PC-3 (cell line): Measurements from ENCODE around the gene STIM1.

ENCODE experiments used
- CTCF ChIP-seq: fragments of 300-600 bp; sonication (generic); conservative IDR thresholded peaks from 2 replicates; pipeline ENCODE4 v1.5.1; 2017; ENCODE audit warnings: antibody characterized with exemption, low read depth, mild to moderate bottlenecking, low read length
- EZH2phosphoT487 ChIP-seq: fragments of 300-600 bp; sonication (generic); IDR thresholded peaks from 2 replicates; pipeline ENCODE4 v1.6.1; 2018; ENCODE audit warnings: mild to moderate bottlenecking, antibody characterized with exemption, low read length, borderline replicate concordance

- TF ChIP-seq CTCF (no peak), EZH2phosphoT487 (no peak)
Observed at GRCh38 chr11:4102711-4103110, 247.2 kb downstream of the STIM1 start.
